Measurements from ENCODE around the gene COX5A.

DNA sequence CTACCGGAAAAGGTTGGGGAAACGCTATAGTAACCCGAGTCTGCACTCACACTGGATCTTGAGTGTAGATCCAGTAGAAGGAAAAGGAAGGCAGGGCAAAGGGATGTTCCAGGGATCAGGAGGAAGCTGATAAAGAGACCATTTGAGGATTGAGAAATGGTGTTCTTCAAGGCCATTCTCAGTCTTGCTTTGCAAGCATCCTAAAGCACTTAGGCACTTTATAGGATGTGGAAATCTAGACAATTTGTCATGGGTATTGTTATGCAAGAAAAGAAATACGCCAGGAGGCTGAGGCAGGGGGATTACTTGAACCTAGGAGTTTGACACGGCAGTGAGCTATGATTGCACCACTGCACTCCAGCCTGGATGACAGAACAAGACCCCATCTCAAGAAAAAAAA lies 44.3 kb upstream of the COX5A start:
- TF ChIP-seq REST (IDR thresholded peaks at IDR 0.05; ENCODE audit: insufficient read depth in 1 of 2, low read depth in 2 of 2, low read length in 2 of 2) (no peak), SIN3A (IDR thresholded peaks at IDR 0.05; ENCODE audit: borderline replicate concordance, insufficient read depth, low read length) (no peak), TAF1 (IDR thresholded peaks at IDR 0.05; ENCODE audit: borderline replicate concordance, insufficient read depth, low read length) (no peak), POLR2AphosphoS5 (IDR thresholded peaks at IDR 0.05; ENCODE audit: low read depth, low read length) (no peak), FOXP2 (optimal IDR thresholded peaks at IDR 0.05; ENCODE audit: borderline replicate concordance, extremely low read depth, extremely low read length, insufficient read depth) (no peak)

Data from PFSK-1 (cell line).